Cortex of kidney (tissue), 1 donor: ENCODE results near the gene KL.

Source experiments
- DNase-seq: peaks from one replicate; lab custom pipeline; 2025; lab: John Stamatoyannopoulos, UW

Gene KL

DNA sequence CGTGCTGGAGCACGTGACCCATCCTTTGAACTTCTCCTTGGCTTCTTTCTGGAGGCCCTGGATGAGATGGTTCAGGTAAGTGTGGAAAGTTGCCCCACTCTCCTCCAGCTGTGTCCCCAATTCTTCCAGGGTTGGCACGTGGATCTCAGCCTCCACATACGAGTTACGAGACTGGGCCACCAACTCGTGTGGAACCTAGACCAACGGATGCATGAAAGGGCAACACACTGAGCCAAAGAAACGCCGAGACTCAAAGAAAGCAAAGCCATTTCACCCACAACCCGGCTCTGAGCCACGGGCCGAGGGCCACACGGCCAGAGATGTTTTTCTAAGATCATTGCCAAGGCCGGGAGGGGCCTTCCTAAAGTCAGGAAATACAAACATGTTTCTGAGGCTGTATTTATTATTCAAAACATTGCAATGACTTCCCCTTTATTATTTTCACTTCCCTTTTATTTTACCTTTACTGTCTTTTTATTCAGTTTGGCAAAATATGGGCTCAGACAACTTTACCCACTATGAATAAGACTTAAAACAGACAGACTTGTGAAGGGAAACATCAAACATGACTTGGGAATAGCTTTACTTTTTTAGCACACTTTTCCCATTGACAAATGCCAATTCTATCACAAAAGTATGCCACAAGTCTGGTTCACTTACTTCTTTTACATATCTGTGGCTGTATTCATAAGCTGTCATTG, 94.6 kb downstream of the KL start:
- no peak for DNase-seq

GRCh38 chr13:33111414-33112110, 95.3 kb downstream of the KL start:
- no peak for DNase-seq

DNA sequence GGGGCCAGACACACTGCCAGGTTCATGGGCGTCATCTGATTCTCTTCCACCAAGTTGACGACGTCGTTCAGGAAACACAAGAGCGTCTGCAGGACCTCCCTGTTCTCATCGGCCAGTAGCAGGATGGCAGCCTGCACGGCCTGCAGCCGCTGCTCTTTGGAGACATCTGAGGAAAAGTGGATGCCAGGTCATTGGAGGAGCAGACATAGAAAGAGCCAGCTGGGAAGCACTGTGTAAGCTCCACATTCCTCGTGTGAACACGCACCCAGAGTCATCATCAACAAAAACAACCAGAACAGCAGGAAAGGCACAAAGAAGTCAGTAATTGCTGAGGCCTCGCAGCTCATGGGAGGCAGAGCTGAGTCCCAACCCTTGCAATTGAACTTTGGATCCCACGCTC, 96.5 kb downstream of the KL start:
- DNase-seq: no peak

DNA sequence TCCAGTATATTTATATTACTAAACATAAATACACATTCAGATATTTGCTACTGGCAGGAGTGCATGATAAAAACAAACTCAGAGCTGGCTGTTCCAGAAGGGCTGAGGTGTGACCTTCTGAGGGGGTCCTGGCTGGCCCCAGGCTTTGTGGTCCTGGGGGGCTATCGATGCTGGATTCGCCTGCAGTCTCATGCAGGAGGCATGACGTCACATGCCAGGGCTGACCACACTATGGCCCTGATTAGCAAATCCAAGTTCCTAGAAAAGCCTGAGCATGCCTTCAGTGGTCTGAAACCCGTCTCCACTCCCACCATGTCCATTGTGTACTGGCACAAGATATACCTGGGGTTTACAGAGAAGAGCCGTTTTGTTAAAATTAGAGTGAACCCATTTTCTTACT, 97.9 kb downstream of the KL start:
- no peak for DNase-seq

DNA sequence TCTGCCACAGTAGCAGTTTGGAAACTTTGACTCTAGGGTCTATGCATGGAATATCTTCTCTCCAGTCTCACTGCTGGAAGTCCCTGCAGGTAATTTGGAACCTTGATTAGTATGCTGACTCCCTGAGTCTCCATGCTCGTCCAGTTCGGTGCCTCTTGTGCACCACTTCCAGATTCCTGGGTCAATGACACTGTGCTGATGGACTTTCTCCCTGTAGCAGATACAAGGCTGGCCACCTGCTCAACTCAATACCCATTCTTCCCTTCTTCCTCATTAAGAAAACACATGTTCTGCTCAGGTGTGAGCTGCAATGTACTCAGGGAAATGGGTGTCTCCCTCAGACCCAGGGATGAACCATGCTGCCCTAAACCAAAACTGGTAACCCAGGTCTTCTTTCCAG, 99.1 kb downstream of the KL start:
- no peak for DNase-seq
